NCI-H345 treated with DMSO at 0.1 percent for 48 hours (cell line): ENCODE data around the gene AHDC1.
A peak's percentile ranks its signal among the peaks of the same experiment; 100 is the strongest.

ENCODE experiments used
- DNase-seq: peaks from one replicate; lab custom pipeline; 2025; ENCODE audit not compliant: unreplicated experiment; lab: John Stamatoyannopoulos, UW

AHDC1 gene

DNA sequence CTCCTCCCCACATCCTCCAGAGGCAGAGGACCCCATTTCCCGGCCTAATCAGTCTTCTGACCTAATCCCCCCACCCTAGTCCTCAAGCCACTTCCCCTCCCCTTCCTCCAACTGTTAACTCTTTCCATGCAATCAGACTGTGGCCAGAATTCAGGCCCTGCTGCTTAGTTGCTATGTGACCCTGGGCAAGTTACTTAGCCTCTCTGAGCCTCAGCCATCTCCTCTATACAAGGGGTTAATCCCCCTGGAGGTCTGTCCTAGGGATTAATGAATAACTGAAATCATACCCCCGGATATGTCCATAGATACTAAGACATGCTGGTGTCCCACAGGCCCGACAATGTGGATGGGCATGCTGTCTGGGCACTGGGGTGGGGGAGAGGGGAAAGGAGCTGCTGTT lies 18.3 kb downstream of the AHDC1 start:
- DNase-seq, result no peak

DNA sequence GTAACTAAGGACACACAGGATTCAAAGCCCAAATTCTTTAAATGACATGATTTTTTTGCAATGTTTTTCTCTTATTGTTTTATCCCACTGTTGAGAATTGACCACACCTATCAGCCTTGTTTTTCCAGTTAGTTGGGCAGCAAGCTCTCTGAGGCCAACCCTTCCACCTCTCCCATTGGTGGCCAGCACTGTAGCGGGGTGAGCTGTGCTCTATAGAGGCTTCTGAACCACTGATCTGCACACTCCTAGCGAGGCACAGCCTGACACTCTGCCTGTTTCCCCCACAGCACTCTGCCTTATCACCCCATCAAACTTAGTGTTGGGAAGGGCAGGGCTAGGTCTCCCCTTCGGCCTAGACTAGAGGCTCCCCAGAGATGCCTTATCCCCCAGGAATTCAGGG lies 19.5 kb downstream of the AHDC1 start:
- no peak for DNase-seq

DNA sequence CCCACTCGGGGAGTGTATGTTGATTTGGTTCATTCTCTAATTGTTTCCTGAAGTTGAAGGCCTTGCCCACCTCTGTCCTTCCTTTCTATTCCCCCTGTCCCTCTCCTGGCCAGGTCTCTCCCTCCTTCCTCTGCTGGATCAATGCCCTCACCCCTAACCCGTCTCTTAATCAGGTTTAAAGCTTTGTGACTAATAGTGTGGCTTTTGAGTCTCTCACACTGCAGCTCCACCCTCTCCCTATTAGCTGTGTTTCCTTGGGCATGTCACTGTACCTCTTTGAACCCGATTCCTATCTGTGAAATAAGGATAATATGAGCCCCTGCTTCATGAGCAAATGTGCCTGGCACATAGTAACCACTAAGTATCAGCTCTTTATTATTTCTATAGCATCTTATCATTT lies 20.5 kb downstream of the AHDC1 start:
- no peak for DNase-seq

DNA sequence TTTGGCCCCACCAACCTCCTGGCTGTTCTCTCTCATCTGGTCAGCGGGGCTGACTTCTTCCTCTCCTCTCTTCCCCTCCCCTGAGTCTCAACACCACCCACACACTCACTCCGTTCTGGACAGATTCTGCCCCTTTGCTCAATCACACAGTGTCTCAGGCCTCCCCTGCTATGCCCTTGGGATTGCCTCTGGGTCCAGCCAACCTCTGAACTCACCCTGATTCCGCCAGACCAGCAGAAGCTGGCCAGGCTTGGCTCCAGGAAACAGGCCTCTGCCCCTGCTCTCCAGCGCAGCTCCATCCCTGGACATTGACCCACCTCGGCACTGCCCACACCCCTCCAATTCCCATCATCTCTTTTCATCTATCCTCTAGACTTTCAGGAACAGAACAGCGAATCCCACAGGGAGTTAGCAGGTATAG lies 22.1 kb downstream of the AHDC1 start:
- no peak for DNase-seq

DNA sequence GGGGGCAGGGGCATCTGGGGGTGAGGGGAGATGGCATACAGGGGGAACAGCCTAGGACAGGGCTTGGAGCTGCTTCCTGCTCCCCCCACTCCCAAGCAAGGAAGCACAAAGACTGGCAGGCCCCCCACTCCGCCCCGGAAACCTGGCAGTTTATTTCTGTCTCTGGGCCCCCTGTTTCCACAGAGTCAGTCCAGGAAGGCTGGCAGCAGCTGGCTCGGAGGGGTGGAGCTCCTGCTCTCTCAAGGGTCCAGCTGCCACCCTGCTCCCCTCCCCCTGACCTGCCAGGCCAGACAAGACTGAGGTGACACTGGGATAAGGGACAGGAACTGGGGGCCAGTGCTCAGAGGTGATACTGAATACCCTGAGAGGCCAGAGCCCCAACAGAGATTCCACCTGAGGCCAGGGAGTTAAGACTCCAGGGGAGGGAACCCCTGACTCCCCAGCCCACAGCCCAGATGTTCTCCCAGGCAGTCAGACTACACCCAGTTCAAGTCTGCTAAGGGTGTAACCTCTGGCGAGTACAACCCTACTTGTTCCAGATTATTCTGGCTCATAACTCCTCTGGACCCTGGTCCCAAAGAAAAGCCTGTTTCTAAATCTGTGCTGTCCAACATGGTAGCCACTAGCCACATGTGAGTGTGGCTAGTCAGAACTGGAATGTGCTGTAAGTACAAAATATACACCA lies 26.3 kb downstream of the AHDC1 start:
- no peak for DNase-seq

DNA sequence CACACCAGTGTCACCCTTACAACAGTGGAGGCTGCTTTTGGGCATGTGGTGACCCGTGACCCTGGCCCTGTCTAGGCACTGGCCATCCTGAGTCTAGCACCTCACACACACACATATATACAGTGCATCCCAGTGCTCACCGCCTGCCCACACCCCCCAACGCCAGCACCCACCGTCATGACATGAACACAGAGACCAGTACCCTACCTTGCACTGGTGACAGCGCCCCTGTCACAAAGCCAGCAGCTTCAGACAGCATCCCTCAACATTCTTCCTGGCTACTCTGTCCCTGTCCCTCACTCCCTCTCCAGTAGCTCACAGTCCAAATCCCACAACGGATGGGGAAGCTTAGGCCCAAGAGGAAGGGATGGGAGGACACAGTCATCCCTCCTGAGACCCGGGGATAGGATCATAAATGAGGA lies 27.1 kb downstream of the AHDC1 start:
- no peak for DNase-seq

DNA sequence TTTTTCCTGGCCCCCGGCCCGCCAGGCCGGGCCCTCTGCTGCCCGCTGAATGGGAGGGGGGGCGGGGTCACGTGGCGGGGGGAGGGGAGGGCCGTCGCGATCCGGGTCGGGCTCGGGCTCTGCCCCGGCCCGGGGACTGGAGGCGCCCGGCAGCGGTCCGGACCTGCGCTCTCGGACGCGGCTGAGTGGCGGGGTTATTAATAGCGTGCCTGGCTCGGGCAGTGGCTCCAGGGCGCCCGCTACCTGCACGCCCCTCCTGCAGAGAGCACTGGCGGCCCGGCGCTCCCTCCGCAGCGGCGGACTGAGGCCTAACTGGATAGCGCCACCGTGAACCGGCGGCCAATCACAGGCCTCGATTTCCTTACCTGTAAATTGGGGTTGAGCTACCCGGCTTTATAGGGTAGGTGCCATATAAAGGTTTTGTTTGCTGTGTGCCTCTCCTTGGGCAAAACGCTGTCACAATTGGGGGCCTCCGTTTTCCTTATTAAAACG lies 28.1 kb downstream of the AHDC1 start:
- DNase-seq, result no peak

DNA sequence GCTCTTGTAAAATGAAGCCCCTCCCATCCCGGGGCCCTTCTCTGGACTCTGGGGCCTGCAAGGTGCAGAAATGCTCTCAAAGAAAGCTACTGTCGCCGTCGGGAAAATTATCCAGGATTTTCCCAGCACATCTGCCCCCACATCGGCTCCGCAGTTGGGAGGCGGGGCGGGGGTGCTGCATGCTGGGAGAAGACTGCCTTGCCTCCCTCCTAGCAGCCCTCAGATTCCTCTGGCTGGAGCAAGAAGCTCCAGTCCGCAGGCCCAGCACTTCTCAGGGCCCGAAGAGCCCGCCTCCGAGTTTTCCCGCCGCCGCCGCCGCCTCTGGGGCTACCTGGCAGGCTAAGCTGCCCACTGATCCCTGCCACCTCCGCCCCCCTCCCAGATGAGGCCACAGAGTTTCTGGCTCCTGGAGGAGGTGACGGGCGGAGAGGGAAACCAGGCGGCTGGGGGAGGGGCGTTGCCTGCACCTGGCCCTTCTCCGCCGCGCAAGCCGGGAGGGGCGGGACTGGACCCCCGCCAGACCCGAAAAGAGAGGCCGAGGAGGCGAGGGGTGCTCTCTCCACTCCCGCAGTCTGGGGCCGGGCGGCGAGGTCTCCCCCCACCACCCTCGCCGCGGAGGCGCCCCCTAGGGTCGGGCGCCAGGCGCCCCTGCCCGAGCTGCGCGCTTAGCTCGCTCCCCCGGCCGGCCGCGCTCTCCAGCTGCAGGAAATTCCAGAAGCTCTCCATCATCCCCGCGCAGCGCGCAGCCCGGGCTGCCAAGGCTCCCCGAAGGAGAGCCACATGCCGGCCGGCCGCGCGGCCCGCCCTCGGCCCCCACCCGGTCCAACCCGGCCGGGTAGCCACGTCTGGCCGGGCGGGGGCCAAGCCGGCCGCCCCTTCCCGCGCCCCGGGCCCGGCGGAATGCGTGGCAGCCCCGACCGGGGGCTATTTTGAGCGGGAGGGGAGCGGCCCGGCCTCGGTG lies 28.8 kb downstream of the AHDC1 start:
- no peak for DNase-seq

DNA sequence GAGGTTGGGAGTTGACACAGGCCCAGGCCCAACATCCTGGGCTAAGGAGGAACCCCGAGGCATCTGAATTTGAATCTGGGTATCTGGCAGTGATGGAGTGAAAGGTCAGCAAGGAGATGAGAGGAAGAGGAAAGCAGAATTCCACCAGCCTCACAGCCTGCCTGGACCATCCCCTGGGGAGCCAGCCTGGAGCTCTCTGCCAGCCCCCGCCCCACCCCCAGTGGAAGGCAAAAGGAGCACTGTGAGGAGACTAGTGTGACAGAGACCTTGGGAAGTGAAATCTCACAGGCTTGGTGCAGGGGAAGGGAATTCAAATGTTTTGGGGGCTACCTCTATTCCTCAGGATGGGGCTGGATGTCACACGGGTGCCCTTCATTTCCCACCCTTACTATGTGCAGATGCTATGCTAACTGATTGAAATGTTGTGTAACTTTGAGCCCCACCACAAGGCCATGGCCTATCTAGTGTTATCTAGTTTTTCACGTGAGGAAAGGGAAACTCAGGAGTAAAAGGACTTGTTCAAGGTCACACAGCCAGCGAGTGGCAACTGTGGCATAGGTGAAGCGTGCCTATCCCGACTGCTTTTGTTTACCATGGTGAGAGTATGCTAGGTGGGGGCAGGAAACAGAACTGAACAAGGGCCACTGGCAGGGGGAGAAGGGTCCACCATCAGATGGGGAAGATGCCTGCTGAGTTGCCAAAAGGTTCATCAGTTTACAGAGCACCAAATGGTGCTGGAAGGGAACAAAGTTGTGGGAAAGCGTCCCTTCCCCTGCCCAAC lies 29.8 kb downstream of the AHDC1 start:
- DNase-seq, result no peak

DNA sequence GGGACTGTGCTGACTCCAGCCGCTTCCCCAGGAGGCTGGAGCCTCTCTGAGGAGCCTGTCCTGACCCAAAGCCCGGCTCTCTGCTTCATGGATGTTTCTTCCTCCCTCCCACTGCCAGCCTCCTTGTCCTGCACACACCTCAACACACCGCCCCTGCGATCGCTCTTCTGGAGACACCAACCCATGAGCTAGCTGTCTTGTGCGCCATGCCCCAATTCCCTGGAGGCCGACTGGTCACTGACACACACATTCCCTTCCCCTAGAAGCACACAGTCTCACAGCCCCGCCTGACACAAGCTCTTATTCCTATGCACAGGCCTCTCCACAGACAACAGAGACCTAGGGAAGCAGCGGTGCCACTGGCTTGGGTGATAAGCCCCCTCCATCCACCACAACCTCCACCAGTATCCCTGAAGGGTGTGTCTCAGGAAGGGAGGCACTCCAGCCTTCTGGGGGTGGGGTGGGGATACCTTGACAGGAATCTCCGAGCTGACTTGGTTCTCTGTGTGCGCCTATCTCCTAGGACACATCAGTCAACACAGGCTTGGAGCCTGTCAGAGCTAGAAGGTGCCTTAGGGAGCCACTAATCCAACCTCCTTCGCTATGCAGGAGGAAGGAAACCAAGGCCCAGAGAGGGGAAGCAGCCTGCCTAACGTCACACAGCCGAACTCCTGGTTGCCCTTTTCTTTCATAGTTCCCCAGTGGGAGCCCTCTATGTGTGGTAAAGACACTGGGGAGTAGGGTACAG lies 31.1 kb downstream of the AHDC1 start:
- no peak for DNase-seq

DNA sequence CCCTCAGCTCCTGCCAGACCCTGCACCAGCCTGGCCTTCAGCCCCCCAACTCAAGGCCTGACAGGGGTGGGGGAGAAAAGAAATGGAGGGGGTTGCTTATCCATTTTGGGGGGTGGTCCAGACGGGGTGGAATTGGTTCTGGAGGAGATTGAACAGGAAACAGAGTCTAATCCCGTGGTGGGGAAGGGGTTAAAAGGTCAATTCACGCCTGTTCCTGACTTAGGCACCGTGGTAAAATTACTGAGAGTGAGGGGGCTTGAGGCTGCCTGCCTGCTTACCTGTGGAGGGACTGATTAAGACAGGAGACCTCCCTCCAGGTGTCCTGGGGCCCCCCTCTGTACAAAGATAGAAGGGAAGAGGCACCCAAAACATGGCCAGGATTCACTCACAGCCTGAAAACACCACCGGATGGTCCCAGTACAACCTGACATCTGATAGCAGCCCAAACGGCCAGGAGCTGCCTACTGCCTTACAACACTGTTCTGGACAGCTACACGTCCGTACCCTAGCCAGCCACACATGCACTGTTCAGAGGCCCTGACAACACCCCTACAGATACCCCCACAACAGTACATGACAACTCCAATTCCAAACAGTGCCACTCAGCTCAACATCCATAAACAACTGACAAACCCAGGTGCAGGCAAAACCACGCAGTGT lies 31.8 kb downstream of the AHDC1 start:
- no peak for DNase-seq

DNA sequence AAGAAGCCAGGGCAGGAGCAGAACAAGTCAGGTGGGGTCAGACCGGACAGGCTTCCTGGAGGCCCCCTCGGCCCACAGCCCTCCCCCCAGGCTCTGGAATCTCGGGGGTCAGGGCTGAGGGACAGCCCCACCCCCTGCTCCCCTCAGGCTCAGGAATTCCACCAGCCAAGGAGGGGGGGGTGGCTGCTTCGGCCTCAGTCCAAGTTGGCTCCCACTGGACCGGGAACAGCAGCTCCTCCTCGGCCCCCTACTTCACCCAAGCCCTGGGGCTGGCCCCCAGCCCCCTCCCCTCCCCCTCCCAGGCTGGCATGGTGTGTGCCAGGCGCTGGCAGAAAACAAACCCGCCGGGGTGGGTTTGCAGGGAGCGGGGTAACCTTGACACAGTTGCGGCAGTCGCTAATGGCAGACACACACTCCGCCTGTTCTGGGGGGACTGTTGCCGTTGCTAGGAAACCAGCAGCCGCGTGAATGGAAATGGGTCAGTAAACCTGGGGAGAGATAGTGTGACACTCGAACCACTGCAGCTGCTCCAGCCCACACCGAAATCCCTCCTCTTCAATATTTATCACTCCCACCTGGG lies 32.4 kb downstream of the AHDC1 start:
- no peak for DNase-seq

DNA sequence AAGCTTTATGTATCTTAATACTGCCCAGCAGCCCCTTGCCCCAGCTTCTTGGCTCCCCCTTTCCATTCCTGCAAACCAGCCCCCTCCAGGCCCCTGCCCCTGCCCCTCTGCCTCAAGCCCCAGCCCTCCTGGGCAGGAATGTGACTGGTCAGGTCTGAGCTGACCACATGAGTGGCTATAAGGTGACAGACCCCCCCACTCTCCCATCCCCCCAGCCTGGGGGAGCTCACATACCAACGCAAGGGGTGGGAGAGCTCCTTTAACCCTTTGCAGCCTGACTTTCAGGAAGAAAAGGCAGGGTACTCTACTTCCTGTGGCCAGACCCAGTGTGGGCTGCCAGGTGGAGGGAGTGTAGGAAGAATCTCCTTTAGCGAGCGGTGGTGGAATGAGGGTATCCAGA lies 33.2 kb downstream of the AHDC1 start:
- no peak for DNase-seq

DNA sequence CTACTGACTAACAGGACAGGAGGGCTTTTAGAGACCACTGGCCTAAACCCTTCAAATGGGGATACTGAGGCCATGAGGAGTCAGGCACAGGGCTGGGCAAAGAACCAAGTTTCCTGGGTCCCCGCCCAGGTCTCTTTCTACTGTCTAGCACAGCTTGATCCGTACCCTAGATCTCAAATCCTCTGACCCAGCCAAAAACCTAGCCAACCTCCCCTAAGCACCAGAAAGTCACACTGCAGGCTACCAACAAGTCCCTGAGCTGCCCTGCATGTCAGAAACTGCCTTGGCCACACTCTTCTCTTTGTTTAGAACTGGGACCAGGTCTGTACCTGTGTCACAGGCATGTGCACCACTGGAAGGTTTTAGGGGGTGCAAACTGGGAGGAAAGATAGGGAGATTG lies 33.6 kb downstream of the AHDC1 start:
- no peak for DNase-seq

DNA sequence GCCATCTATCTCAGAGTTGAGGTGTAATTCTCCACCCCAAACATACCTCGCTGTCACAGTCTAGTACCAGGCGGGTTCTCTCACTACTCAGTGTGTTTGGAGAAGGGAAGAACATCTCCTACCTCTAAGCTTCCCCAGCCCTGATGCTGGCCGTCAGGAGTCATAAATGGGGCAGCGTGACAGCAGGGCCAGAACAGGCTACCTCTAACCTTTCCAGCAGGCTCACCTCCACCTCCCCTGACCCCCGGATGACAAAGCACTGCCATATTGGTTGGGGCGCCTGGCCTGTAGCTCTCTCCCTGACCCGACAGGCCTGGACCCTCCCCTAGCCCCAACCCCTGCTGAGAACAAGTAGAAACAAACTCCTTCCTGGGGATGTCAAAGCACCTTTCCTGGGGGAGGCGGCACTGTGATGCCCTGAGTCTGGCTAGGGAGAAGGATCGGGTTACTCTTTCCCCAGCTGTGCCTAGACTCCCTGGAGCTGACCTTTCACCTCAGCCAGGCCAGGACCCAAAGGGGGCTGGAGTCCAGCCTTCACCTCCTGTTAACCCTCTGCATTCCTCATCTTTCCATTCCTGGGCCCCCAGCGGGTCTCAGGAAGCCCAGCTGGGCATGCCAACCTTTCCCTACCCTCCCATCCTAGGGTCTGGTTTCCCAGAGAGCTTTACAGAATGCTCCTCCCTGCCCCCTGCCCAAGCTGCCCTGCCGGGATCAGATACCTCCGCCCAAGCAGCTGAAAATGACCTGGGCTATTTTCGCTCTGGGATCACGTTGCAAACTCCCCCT lies 34.2 kb downstream of the AHDC1 start:
- DNase-seq, result no peak

DNA sequence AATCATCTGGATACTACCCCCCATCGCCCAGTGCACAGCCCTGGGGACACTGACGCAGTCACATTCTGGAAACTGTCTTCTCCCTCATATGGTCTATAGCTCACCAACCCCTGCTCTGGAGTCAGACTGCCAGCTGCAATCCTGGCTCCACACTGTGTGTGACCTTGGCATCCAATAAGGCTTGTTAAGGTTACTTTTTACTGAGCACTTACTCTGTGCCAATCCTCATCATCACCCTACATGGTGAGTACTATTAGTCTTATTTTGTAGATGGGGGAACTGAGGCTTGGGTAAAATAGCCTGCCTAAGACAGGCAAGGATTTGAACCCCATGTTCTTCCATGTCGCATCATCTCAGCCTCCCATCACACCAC lies 34.9 kb downstream of the AHDC1 start:
- DNase-seq, result no peak

DNA sequence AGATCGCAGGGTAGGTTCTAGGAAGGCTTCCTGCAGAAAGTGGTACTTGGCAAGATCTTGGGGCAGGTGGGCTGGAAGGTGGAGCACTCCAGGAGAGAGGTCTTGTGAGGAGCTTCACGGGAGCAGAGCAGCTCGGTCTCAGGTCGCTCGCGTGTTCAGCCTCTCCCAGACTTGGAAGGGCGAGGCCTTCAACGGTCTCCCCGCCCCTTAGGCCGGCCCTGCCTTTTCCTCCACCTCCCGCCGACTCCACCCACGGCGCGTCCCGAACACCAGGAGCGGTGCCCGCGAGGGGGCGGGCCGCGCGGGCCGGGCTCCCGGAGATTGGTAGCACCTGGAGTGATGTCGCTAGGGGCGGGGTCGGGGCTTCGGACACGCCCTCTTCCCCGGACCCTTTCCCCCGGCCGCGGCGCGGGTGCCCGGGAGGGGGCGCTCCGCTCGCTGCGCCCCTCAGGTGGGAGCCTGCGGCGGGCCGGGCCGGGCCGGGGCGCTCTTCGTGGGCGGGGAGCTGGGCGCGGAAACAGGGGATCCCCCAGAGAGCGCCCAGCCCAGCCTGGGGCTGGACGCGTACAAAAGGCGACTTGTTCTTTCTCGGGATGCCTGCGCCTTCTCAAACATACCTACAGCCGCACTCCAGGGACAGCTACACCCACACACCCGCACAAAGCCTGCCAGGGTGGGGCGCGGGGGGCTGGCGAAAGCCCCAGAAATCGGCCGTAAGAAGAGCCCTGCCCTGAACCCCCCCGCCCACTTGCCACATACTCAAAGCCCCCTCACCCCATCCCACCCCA lies 35.5 kb downstream of the AHDC1 start:
- peak; percentile 80 for DNase-seq

DNA sequence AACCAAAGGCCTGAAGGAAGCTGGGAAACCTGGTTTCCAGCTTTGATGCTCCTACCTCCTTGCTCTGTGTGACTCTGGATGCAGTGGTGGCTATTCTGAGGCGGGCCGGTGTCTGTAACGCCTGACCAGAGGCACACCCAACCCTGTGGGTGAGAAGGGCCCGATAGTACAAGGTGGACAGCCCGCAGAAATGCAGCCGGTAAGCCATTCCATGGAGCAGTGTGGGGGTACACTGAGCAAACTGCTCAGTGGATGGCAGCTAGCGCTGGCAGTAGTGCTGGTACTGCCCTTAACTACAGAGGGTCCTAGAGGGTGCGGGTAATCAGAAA lies 36.0 kb downstream of the AHDC1 start:
- DNase-seq, result no peak

DNA sequence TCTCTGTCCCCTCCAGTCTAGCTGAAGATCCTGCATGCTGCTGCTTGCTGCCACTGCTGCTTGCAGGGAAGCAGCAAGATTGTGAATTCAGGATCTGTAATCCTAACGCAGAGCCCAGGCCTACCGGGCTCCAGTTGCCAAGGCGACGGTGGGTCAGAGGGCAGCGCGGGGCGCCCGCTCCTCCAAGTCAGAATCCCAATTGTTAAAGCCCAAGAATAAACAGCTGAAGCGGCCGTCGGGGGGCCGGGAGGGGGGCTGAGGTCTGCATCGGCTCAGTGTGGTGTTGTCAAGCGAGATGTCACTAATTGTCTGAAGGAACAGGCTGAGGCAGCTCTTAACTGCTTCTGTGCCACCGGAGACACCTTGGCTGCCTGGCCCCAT lies 36.8 kb downstream of the AHDC1 start:
- no peak for DNase-seq
